A549 treated with dexamethasone at 1 μM for 4 hours (cell line): Measurements from ENCODE around the gene IZUMO4. TPM values are rescaled to one million over a fixed set of nuclear protein-coding genes. Genes with fewer than 3 reads are reported as not detected.

ENCODE experiments used
- total RNA-seq: library from RNA; stranded (reverse); fragments of 200-300 nt; extraction: Qiagen RNA extraction; gene quantifications from 5 replicates; pipeline ENCODE4 v1.2.3, GENCODE V29; 2022

Gene IZUMO4, protein sequence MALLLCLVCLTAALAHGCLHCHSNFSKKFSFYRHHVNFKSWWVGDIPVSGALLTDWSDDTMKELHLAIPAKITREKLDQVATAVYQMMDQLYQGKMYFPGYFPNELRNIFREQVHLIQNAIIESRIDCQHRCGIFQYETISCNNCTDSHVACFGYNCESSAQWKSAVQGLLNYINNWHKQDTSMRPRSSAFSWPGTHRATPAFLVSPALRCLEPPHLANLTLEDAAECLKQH
- 0.30 to 0.73 TPM (median 0.47 TPM) in 5 replicates for total RNA-seq

DNA sequence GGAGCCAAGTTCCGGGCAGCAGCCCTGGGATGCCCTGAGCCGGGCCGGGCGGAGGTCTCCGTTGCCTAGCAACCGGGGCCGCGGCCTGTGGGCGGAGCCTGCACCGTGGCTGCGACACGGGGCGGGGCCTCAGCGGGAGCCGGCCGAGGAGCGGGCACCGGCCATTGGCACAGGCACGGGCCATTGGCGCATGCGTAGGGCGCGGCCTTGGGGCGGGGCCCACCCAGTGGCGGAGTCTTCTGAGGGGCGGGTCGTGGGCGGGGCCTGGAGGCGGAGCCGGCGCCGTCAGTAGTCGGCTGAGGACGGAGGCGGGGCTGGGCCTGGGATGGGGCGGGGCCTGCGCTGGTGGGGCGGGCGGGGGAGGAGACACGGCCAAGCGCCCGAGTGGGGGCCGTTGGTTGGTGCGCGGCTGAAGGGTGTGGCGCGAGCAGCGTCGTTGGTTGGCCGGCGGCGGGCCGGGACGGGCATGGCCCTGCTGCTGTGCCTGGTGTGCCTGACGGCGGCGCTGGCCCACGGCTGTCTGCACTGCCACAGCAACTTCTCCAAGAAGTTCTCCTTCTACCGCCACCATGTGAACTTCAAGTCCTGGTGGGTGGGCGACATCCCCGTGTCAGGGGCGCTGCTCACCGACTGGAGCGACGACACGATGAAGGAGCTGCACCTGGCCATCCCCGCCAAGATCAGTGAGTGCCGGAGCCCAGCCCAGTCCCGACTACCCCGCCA, at the start of gene IZUMO4:
IZUMO4 (plus strand) TSS at position 436 of the 723 bp plus-strand sequence; CDS start at position 467, 31 bp downstream.

DNA sequence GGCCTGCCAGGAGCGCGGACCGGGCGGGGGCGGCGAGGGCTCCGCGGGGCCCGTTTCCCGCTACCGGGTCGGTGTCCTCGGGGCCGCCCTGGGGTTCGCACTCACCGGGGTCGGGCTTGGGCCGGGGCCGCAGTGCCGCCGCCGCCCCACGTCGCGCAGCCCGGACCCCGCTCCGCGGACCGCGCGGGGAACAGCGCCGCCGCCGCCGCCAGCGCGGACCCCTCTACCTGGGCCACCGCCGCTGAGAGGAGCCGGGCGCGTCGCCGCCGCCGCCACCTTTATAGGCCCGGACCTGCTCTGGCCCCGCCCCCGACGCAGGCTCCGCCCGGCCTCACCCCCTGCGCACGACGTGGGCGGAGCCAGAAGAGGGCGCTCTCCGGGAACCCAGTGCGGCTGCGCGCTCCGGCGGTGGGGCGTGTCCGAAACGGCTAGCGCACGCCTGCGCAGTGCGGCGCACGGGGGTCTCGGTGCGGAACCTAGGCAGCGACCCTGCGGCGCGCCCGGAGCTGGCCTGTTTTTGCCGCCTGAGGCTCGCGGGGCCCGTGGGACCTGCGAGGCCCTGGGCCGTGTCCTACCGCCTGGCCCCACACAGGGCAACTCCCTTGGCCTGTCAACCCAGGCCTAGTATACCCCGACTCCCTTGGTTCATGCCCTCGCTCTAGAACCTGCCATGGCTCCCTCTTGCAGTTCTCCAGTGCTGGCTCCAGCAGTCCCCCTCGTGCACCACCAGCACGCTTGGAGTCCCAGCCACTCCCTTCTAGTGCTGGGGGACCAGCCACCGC, 45.5 kb upstream of the IZUMO4 start, which contains the start of gene MKNK2:
MKNK2 (minus strand) TSS at position 254 of the 782 bp plus-strand sequence. CDS start 393 bp downstream, outside the sequence.

DNA sequence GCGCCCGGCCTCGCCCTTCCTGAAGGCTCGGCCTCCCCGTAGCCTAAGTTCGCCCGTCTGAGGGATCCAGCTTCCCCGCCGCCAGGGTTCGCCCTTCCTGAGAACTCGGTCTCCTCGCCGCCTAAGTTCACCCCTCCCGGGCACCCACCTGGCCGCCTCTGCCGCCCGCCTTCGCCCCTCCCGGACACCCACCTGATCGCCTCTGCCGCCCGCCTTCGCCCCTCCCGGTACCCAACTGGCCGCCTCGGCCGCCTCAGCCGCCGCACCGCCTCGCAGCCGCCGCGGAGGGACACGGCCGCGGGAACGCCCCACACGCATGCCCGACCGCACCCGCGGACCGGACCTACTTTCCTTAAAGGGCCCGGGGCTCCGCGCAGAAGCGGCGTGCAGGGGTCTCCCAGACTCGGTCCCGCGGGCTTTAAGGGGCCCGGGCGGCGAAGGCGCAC, 658 bp upstream of the IZUMO4 start, which contains the start of gene MOB3A:
MOB3A (minus strand) TSS at position 293 of the 446 bp plus-strand sequence. CDS start 17,766 bp downstream, outside the sequence.

Other genes starting within 250 kb of the IZUMO4 start
- 14.9 to 23.9 TPM (median 21.1 TPM) in 5 replicates for gene REXO1, start 248.4 kb upstream of the IZUMO4 start, total RNA-seq
- 17.6 to 45.1 TPM (median 32.0 TPM) in 5 replicates for gene KLF16, start 233.3 kb upstream of the IZUMO4 start, total RNA-seq
- gene ABHD17A, start 211.4 kb upstream of the IZUMO4 start, total RNA-seq: 18.5 to 39.5 TPM (median 38.0 TPM) in 5 replicates
- 2.0 to 6.8 TPM (median 4.8 TPM) in 5 replicates for gene ADAT3, start 191.5 kb upstream of the IZUMO4 start, total RNA-seq
- 54.4 to 62.6 TPM (median 56.4 TPM) in 5 replicates for gene SCAMP4, start 191.5 kb upstream of the IZUMO4 start, total RNA-seq
- 32.5 to 53.7 TPM (median 47.1 TPM) in 5 replicates for gene CSNK1G2, start 155.7 kb upstream of the IZUMO4 start, total RNA-seq
- 28.8 to 50.7 TPM (median 45.8 TPM) in 5 replicates for gene BTBD2, start 81.2 kb upstream of the IZUMO4 start, total RNA-seq
- gene MKNK2, start 45.7 kb upstream of the IZUMO4 start, total RNA-seq: 44.4 to 78.6 TPM (median 73.8 TPM) in 5 replicates
- 13.3 to 19.7 TPM (median 18.4 TPM) in 5 replicates for gene MOB3A, start 589 bp upstream of the IZUMO4 start, total RNA-seq
- 56.3 to 87.5 TPM (median 80.0 TPM) in 5 replicates for gene AP3D1, start 54.7 kb downstream of the IZUMO4 start, total RNA-seq
- gene DOT1L, start 67.0 kb downstream of the IZUMO4 start, total RNA-seq: 8.8 to 16.4 TPM (median 14.1 TPM) in 5 replicates
- 38.5 to 53.9 TPM (median 48.3 TPM) in 5 replicates for gene PLEKHJ1, start 139.4 kb downstream of the IZUMO4 start, total RNA-seq
- gene SF3A2, start 139.9 kb downstream of the IZUMO4 start, total RNA-seq: 63.4 to 79.4 TPM (median 72.6 TPM) in 5 replicates
- gene AMH, start 152.4 kb downstream of the IZUMO4 start, total RNA-seq: 4.3 to 16.9 TPM (median 12.3 TPM) in 5 replicates
- gene JSRP1, start 159.5 kb downstream of the IZUMO4 start, total RNA-seq: 0.12 to 1.5 TPM (median 0.53 TPM) in 5 replicates
- 0.15 to 0.41 TPM (median 0.31 TPM) in 5 replicates for gene PEAK3, start 185.3 kb downstream of the IZUMO4 start, total RNA-seq
- 0.05 to 0.11 TPM (median 0.08 TPM) in 4 of 5 replicates, not detected in the other for gene LINGO3, start 211.2 kb downstream of the IZUMO4 start, total RNA-seq
- 126 to 155 TPM (median 145 TPM) in 5 replicates for gene LSM7, start 231.7 kb downstream of the IZUMO4 start, total RNA-seq
- 8.7 to 23.7 TPM (median 18.0 TPM) in 5 replicates for gene SPPL2B, start 231.8 kb downstream of the IZUMO4 start, total RNA-seq